HG03432 (cell line): ENCODE data around the gene STX12.
"Not testable (repeated sequence)": the region's sequence is repeated elsewhere in the genome, so short reads cannot be mapped to it uniquely, and the experiment has no call there.

Source experiments
- ATAC-seq: cut with Tn5 transposase; IDR thresholded peaks from one replicate; pipeline ENCODE4 v1.9.1; 2021; ENCODE audit warnings: mild to moderate bottlenecking, moderate library complexity; ENCODE audit not compliant: unreplicated experiment

STX12 gene

GRCh38 chr1:27864264-27864895, 91.4 kb downstream of the STX12 start:
- ATAC-seq, result no peak

- no peak for ATAC-seq
These were observed 92.8 kb downstream of the STX12 start for GRCh38 chr1:27865821-27866220.

GRCh38 chr1:27868556-27868931, 95.5 kb downstream of the STX12 start:
- no peak for ATAC-seq

- ATAC-seq, result peak; percentile 38
These were observed 96.1 kb downstream of the STX12 start for GRCh38 chr1:27868932-27869718.

GRCh38 chr1:27869719-27870085, 96.7 kb downstream of the STX12 start:
- ATAC-seq, result no peak

GRCh38 chr1:27871076-27871475, 98.1 kb downstream of the STX12 start:
- not testable (repeated sequence) for ATAC-seq

- ATAC-seq, result peak; percentile 41
These were observed 99.2 kb downstream of the STX12 start, which contains the start of gene THEMIS2 for GRCh38 chr1:27872059-27872801. TSS of gene THEMIS2 (plus strand) at chr1:27872544. CDS start at chr1:27872572, 28 bp downstream.

GRCh38 chr1:27872802-27873551, 100.0 kb downstream of the STX12 start:
- peak; percentile 11 for ATAC-seq

- no peak for ATAC-seq
These were observed 100.8 kb downstream of the STX12 start for GRCh38 chr1:27873671-27874384.
